Stimulated activated CD4-positive, alpha-beta T cell treated with anti-CD3 and anti-CD28 coated beads, Interleukin-1b, Interleukin-23, amount 100 ng/mL, for 4 hours (primary cell): Measurements from ENCODE around the gene CACNG3.
"Not testable (repeated sequence)": the region's sequence is repeated elsewhere in the genome, so short reads cannot be mapped to it uniquely, and the experiment has no call there.

ENCODE experiments used
- DNase-seq, 2 donors: peaks; one replicate each; pipeline ENCODE4 v3.0.0-alpha.2; 2020; ENCODE audit warnings: low read depth in 2 of 2

The CACNG3 gene

GRCh38 chr16:24332582-24333090 is 76.5 kb downstream of the CACNG3 start:
- no peak for DNase-seq

DNA sequence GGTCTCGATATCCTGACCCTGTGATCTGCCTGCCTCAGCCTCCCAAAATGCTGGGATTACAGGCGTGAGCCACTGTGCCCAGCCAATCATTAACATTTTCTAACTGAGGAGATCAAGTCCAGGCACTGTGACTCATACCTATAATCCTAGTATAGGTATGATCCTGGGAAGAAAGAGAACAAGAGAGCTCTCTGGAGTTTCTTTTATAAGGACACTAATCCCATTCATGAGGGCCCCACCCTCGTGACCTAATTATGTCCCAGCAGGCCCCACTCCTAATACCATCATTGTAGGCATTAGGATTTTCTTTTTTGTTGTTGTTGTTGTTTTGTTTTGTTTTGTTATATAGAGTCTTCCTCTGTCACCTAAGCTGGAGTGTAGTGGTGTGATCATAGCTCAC is 80.4 kb downstream of the CACNG3 start:
- no peak for DNase-seq

DNA sequence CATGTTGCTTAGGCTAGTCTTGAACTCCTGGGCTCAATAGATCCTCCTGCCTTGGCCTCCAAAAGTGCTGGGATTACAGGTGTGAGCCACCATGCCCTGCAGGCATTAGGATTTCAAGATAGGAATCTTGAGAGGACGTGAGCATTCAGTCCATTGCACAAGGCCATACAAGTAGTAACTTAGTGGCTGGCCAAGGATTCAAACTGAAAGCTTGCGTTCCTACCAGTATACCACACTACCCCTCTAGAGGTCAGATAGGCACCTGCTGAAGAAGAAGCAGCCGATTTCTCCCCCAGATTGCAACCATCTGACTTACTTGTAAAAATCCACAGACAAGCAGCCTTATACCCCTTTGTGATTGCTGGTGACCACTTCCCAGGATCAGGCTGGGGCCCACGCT is 80.9 kb downstream of the CACNG3 start:
- DNase-seq, result no peak

DNA sequence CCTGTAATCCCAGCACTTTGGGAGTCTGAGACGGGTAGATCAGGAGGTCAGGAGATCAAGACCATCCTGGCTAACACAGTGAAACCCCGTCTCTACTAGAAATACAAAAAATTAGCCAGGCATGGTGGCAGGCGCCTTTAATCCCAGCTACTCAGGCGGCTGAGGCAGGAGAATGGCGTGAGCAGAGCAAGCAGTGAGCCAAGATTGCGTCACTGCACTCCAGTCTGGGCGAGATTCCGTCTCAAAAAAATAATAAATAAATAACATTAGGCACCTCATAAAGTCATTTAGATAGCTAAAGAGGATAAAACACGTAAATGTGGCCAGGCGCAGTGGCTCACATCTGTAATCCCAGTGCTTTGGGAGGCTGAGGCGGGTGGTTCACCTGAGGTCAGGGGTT is 87.7 kb downstream of the CACNG3 start:
- DNase-seq, result not testable (repeated sequence)

- DNase-seq, result no peak
Observed at GRCh38 chr16:24344784-24345183, 88.6 kb downstream of the CACNG3 start.

DNA sequence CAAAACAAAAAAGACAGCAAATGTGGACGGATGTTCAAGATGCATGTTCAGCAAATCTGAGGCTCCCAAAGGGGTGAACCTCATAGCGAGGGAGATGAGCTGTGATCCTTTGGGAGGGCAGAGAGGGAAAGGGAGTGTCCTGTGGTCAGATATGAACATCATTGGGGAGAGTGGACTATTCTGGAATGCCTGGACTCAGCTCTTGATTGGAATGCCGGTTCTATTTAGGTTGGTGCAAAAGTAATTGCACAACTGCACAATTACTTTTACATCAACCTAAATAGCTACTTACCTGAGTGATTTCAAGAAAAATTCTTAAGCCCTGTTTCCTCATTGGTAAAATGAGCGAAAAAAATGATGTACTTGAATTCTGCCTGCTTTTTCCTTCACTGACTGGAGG is 89.6 kb downstream of the CACNG3 start:
- DNase-seq, result no peak

GRCh38 chr16:24346734-24347133 is 90.6 kb downstream of the CACNG3 start:
- DNase-seq, result no peak

GRCh38 chr16:24347556-24347955 is 91.4 kb downstream of the CACNG3 start:
- DNase-seq, result no peak

- DNase-seq, result no peak
Observed at GRCh38 chr16:24348545-24349290, 92.6 kb downstream of the CACNG3 start.

GRCh38 chr16:24349320-24349719 is 93.2 kb downstream of the CACNG3 start:
- no peak for DNase-seq

GRCh38 chr16:24352746-24353145 is 96.6 kb downstream of the CACNG3 start:
- no peak for DNase-seq

DNA sequence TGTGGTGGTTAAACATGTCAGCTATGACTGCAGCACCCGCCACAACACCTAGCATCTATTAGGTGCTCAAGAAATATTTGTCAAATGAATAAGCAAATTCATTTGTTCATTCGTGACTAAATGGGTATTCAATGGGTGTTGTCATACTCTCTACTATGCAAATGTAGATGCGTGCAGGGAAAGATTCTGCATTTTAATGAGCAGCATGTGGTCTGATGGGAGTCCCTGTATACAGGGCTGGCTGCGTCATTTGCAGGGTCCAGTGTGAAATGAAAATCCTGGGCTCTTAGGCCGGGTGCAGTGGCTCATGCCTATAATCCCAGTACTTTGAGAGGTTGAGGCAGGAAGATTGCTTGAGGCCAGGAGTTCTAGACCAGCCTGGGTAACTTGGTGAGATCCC is 97.5 kb downstream of the CACNG3 start:
- no peak for DNase-seq

DNA sequence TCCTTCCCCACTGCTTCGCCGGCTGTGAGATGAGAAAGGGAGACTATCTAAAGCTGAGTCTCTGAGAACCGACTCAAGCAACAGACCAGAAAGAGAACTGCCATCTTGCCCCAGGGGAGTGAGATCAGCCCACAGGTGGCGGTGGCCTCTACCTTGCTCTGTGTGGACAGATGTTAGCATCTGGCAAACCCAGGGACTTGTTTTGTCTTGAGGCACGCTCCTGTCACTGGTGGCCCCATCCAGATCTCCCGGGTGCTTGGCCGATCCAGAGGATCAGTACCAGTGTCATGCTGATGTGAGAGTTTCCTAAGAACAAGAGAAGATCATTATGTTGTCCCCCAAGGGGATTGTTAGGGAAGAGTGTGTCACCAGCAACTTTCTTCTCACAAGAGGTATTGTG is 101.4 kb downstream of the CACNG3 start:
- DNase-seq, result no peak

- DNase-seq, result no peak
Observed at GRCh38 chr16:24358117-24358516, 102.0 kb downstream of the CACNG3 start.

DNA sequence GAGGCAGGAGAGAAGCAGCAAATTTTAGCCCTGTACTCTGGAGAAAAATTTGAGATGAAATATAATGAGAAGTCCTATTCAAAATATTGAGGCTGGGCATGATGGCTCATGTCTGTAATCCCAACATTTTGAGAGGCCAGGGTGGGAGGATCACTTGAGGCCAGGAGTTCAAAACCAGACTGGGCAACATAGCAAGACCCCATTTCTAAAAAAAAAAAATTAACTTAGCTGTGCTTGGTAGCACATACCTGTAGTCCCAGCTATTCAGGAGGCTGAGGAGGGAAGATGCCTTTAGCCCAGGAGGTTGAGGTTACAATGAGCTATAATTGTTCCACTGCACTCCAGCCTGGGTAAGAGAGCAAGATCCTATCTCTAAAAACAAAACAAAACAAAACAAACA is 103.4 kb downstream of the CACNG3 start:
- DNase-seq, result no peak

DNA sequence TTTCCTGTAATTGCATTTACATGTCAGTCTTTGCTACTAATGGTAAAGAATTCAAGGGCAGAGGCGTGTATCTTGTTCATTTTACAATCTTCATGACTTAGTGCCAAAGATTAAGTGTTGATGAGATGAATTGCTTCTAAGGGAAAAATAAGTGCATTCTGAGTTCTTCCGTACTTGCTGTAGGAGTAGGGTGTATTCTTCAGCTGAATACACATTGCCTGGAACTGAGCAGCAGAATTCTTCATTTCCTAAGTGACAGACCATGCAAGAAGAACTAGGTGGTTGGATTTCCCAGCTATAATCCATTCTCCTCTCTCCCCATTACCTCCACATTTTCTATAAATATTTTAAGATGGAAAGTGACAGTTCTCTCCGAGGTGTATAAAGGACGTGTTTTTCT is 104.8 kb downstream of the CACNG3 start:
- DNase-seq, result no peak

- DNase-seq, result no peak
Observed at GRCh38 chr16:24364596-24364995, 108.5 kb downstream of the CACNG3 start.

GRCh38 chr16:24367186-24367710 is 111.1 kb downstream of the CACNG3 start:
- DNase-seq, result no peak

GRCh38 chr16:24372824-24373223 is 116.7 kb downstream of the CACNG3 start:
- no peak for DNase-seq

GRCh38 chr16:24378999-24379398 is 122.9 kb downstream of the CACNG3 start:
- DNase-seq, result no peak

DNA sequence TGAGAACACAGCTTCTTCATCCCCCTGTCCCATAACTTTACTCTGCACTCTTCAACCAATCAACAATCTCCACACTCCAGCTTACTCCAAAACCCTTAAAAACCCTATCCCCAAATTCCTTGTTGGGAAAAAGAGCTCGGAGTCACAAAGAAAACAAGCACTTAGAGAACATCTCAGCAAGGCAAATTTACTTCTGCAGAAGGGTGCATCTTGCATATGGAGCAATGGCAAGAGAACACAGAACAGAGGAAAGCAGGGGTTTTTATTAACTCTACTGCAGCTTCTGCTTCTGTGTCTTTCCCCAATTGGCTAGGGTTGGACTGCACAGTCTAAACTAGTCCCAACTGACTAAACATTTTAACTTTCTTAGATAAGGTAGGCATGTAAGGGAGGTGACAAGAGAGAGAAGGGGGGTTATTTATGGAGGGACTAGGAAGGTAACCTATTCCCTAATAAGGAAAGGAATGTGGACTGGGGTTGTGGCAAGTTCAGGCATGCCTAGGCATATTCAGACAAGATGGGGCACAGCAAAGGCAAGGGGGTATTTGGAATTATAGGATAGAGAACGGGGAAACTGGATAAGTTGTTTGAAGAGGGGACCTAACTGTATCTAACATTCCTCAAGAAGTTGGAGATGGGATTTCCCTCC is 125.5 kb downstream of the CACNG3 start:
- DNase-seq, result no peak

DNA sequence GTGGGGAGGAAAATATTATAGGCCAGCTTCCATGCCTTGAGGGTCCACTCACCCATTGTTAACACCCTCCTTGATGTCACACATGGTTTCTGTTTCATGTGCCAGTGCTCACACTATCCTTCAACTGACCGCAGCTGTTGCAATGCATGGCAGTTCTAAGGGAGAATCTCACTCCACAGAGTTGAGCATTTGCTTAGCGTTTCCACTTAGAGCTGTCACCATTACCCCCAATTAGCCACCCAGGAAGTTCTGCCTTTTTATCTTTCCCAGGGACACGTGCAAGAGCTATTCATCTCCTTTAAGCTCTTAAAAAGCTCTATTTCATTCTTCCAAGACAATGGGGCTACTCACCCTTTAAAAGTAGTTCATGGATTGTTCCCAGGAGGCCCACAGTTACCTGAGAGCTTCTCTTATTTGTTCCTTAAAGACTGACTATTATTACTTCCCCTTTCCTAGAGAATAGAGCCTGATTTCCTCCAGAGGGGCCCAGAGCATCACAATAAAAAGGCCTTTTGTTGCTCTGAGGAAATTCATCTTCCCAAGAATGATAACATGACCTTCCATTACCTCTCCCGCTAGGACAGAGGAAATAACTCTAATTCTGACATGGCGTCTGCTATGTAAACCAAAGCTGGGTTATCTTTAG is 126.8 kb downstream of the CACNG3 start:
- no peak for DNase-seq

DNA sequence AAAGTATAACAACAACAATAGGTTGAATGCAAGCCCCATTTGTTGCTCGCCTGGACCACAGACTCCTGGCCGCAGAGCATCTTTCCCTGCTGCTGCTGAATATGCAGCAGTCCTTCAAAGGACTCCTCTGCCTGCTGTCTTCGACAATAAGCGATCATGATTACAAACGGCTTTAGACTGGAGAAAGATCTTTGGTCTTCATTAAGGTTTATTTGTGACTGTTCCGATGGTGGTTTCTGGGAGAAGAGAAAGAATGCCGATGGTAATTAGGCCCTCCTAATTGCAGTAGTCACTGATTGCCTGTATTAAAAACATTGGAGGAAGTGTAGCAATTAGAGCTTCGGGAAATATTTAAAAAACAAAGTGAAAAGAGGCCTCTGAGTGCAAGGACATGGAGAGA is 138.2 kb downstream of the CACNG3 start:
- no peak for DNase-seq
